Measurements from ENCODE around the gene DND1.
"Not testable (repeated sequence)": the region's sequence is repeated elsewhere in the genome, so short reads cannot be mapped to it uniquely, and the experiment has no call there.

The DND1 gene

DNA sequence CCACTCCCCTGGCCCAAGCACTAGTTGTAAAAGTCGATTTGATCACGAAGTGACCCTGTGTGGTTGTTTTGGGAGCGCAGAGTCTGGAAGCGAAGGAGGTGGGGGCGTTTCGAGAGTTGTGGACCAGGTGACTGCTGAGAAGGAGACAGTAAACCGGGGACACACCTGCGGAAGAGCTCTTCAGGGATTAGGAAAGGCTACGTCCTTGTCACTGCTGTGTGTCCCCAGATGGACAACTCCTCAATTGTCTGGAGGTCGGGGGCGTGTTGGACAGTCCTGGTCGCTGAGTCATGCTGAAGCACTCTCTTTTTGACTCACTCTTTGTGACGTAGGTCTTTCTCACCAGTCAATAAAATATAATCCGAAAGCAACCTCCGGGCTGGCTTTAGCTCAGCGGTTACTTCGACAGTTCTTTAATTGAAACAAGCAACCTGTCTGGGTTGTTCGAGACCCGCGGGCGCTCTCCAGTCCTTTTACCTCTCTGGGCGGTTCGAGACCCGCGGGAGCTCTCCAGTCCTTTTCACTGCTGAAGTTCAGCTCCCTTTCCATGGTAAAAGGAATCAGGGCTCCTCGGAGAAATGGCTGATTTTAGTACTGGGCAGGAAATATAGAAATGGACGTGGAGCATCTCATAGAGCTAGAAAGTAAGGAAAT is 37.6 kb upstream of the DND1 start:
- peaks cover 23% of the 10 kb centered on the region for H3K27me3 ChIP-seq
- no peaks in the 10 kb centered on the region for H3K9me3 ChIP-seq
- TF ChIP-seq, protein P1, sequence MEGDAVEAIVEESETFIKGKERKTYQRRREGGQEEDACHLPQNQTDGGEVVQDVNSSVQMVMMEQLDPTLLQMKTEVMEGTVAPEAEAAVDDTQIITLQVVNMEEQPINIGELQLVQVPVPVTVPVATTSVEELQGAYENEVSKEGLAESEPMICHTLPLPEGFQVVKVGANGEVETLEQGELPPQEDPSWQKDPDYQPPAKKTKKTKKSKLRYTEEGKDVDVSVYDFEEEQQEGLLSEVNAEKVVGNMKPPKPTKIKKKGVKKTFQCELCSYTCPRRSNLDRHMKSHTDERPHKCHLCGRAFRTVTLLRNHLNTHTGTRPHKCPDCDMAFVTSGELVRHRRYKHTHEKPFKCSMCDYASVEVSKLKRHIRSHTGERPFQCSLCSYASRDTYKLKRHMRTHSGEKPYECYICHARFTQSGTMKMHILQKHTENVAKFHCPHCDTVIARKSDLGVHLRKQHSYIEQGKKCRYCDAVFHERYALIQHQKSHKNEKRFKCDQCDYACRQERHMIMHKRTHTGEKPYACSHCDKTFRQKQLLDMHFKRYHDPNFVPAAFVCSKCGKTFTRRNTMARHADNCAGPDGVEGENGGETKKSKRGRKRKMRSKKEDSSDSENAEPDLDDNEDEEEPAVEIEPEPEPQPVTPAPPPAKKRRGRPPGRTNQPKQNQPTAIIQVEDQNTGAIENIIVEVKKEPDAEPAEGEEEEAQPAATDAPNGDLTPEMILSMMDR (IDR thresholded peaks at IDR 0.05) = no peak
- peak overlapping the region; percentile 75 to 90 for H3K4me3 ChIP-seq (ENCODE audit: low read depth in 1 of 2, low read length in 1 of 2)
- H3K36me3 ChIP-seq = peaks cover 17% of the 10 kb centered on the region
- peaks cover 3 to 13% of the 10 kb centered on the region in 2 experiments for H3K4me1 ChIP-seq (ENCODE audit: control insufficient read depth in 1 of 2, insufficient read depth in 1 of 2, low read depth in 1 of 2, low read length in 1 of 2)
- H3K27ac ChIP-seq = peak overlapping the region; percentile 92

DNA sequence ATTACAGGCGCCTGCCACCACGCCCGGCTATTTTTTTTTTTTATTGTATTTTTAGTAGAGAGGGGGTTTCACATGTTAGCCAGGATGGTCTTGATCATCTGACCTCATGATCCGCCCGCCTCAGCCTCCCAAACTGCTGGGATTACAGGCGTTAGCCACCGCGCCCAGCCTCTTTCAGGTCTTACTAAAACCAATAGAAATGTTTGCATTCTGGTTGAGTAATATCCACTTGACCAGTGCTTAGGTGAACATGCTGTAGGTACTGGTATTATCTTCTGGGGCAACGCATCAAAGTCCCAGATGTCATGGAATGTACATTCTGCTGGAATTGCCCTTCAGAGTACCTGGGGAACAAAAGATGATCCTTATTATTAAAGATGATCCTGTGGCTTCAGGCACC is 35.4 kb upstream of the DND1 start:
- H3K4me1 ChIP-seq (ENCODE audit: control insufficient read depth in 1 of 2, insufficient read depth in 1 of 2, low read depth in 1 of 2, low read length in 1 of 2) = peaks cover 3 to 13% of the 10 kb centered on the region in 2 experiments

DNA sequence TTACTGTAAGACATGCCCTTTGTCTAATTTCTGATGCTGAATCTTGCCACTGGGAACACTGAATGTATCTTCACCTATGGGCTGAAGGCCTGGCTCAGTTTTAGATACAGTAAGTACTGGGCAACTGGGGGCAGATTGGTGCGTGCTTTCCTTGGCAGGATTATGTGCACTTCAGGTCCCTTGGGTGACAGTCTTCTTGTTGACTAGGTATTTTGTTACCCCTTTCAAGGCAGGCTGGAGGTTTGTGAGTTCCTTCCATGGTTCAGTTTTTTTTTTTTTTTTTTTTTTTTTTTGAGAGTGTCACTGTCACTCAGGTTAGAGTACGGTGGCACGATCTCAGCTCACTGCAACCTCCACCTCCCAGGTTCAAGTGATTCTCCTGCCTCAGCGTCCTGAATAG is 34.4 kb upstream of the DND1 start:
- Histone ChIP-seq H3K4me1 (ENCODE audit: control insufficient read depth in 1 of 2, insufficient read depth in 1 of 2, low read depth in 1 of 2, low read length in 1 of 2) (peaks cover 3 to 13% of the 10 kb centered on the region in 2 experiments), H3K36me3 (peaks cover 49% of the 10 kb centered on the region), H3K9me3 (no peaks in the 10 kb centered on the region), H3K4me3 (ENCODE audit: low read depth in 1 of 2, low read length in 1 of 2) (no peak overlapping the region), H3K27me3 (peaks cover 14% of the 10 kb centered on the region), H3K27ac (peak overlapping the region; percentile 36)
- TF ChIP-seq, protein P1 (IDR thresholded peaks at IDR 0.05) = no peak

More for the DNA sequence above, 35.4 kb upstream of the DND1 start:
- not testable (repeated sequence) for H3K27ac ChIP-seq; H3K9me3 ChIP-seq; H3K4me3 ChIP-seq (ENCODE audit: low read depth in 1 of 2, low read length in 1 of 2)
- Histone ChIP-seq H3K27me3 (peaks cover 23% of the 10 kb centered on the region), H3K36me3 (peaks cover 39% of the 10 kb centered on the region)

DNA sequence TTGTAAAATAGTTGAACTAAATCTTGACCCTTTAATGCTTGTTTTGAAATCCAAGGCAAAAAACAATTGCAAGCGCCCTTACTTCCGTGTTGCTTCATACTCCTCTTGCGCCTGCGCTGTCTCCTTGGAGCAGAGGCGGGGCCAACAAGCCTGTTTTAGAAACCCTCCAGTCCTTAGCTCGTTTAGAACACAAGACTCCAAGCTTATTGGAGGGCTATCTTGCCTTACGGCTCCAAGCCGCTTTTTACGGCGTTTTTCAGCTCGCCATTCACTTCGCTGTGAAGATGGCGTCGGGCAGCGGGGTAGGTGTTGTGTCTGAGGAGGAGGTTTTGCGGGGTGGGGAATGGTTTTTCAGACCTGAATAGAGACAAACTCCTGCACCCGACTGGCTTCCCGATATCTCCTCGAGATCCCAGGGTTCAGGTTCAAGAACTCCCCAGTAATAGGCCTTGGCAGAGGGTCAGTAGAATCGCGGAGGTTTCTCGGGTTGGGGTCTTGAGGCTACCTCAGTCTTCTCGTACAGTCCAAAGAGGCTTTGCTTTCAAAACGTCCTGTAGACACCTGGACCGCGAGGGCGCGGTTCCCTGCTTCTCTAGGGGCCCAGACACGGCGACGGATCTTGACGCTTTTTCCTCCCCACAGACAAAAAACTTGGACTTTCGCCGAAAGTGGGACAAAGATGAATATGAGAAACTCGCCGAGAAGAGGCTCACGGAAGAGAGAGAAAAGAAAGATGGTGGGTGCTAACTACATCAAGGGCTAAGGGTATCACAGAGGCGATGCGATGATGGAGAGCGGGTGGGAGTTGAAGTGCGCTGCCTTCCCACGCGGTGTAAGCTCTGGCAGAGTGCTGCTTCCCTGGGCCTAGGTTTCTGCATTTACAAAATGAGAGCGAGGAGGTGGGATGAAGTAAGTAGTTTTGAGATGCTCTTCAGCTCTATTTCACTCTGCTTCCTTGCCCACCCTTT is 27.1 kb upstream of the DND1 start, which contains the start of gene ZMAT2:
Gene ZMAT2, plus strand, starts transcription at position 271 of the 968 bp plus-strand sequence. Its CDS starts 14 bp downstream, at position 285.
- H3K36me3 ChIP-seq = peaks cover 84% of the 10 kb centered on the region
- H3K27me3 ChIP-seq = no peaks in the 10 kb centered on the region
- peak within 1 kb of the TSS; percentile 82 to 90 for H3K4me3 ChIP-seq (ENCODE audit: low read depth in 1 of 2, low read length in 1 of 2)
- TF ChIP-seq, protein P1 (IDR thresholded peaks at IDR 0.05) = no peak
- no peaks in the 10 kb centered on the region for H3K9me3 ChIP-seq
- H3K4me1 ChIP-seq (ENCODE audit: control insufficient read depth in 1 of 2, insufficient read depth in 1 of 2, low read depth in 1 of 2, low read length in 1 of 2) = peaks cover 24 to 25% of the 10 kb centered on the region in 2 experiments
- H3K27ac ChIP-seq = peak within 1 kb of the TSS; percentile 89

DNA sequence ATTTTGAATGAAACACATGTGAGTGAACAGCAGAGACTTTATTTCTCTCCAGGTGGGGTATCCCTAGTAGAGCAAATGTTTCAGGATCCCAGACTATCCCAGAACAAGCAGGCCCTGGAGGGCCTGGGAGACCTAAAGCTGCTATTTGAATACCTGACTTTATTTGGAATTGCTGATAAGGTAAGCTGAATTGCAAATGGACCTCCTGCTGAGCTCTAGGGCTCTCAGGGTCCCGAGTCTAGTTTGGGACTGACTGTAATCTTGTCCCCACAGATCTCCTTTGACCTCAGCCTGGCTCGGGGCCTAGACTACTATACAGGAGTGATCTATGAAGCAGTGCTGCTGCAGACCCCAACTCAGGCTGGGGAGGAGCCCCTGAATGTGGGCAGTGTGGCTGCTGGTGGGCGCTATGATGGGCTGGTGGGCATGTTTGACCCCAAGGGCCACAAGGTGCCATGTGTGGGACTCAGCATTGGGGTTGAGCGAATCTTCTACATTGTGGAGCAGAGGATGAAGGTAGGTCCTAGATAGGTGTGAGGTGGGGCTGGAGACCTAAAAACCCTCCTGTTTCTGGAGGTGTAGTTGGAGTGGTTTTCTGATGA is 23.6 kb upstream of the DND1 start:
- no peak overlapping the region for H3K4me3 ChIP-seq (ENCODE audit: low read depth in 1 of 2, low read length in 1 of 2)
- no peaks in the 10 kb centered on the region for H3K9me3 ChIP-seq
- TF ChIP-seq, protein P1 (IDR thresholded peaks at IDR 0.05) = no peak
- H3K27ac ChIP-seq = no peak overlapping the region
- H3K36me3 ChIP-seq = peaks cover 71% of the 10 kb centered on the region
- peaks cover 27% of the 10 kb centered on the region in 2 experiments for H3K4me1 ChIP-seq (ENCODE audit: control insufficient read depth in 1 of 2, insufficient read depth in 1 of 2, low read depth in 1 of 2, low read length in 1 of 2)
- H3K27me3 ChIP-seq = no peaks in the 10 kb centered on the region

Data from neutrophil (primary cell).